ENCODE measurements around the gene MINDY3.

GRCh38 chr10:15796762-15797161, 63.5 kb downstream of the MINDY3 start:
- no peak for TF ChIP-seq CTCF (IDR thresholded peaks at IDR 0.05)
- no peak for TF ChIP-seq POLR2AphosphoS5 (IDR thresholded peaks at IDR 0.05; ENCODE audit: low read depth, low read length)

Measured in Panc1 (cell line).